ENCODE data around the gene VWA2.

Gene VWA2

GRCh38 chr10:114276671-114277070, 37.6 kb downstream of the VWA2 start:
- no peak for DNase-seq (ENCODE audit: low read depth)

- no peak for DNase-seq (ENCODE audit: low read depth)
Observed at GRCh38 chr10:114278140-114278883, 39.3 kb downstream of the VWA2 start.

GRCh38 chr10:114278884-114279191, 39.8 kb downstream of the VWA2 start:
- DNase-seq (ENCODE audit: low read depth) = no peak

- no peak for DNase-seq (ENCODE audit: low read depth)
Observed at GRCh38 chr10:114279289-114279688, 40.2 kb downstream of the VWA2 start.

GRCh38 chr10:114279901-114280644, 41.0 kb downstream of the VWA2 start:
- DNase-seq (ENCODE audit: low read depth) = no peak

GRCh38 chr10:114281006-114281405, 42.0 kb downstream of the VWA2 start:
- no peak for DNase-seq (ENCODE audit: low read depth)

- no peak for DNase-seq (ENCODE audit: low read depth)
Observed at GRCh38 chr10:114281461-114281860, 42.4 kb downstream of the VWA2 start.

- no peak for DNase-seq (ENCODE audit: low read depth)
Observed at GRCh38 chr10:114282526-114282925, 43.5 kb downstream of the VWA2 start.

GRCh38 chr10:114283091-114283490, 44.0 kb downstream of the VWA2 start:
- no peak for DNase-seq (ENCODE audit: low read depth)

GRCh38 chr10:114283535-114284234, 44.6 kb downstream of the VWA2 start:
- no peak for DNase-seq (ENCODE audit: low read depth)

GRCh38 chr10:114284346-114285071, 45.5 kb downstream of the VWA2 start:
- DNase-seq (ENCODE audit: low read depth) = no peak

GRCh38 chr10:114285961-114286441, 46.9 kb downstream of the VWA2 start:
- DNase-seq (ENCODE audit: low read depth) = no peak

- no peak for DNase-seq (ENCODE audit: low read depth)
Observed at GRCh38 chr10:114286921-114287320, 47.9 kb downstream of the VWA2 start.

- DNase-seq (ENCODE audit: low read depth) = no peak
Observed at GRCh38 chr10:114288424-114289095, 49.5 kb downstream of the VWA2 start.

GRCh38 chr10:114289096-114289436, 50.0 kb downstream of the VWA2 start:
- no peak for DNase-seq (ENCODE audit: low read depth)

- no peak for DNase-seq (ENCODE audit: low read depth)
Observed at GRCh38 chr10:114290038-114290437, 51.0 kb downstream of the VWA2 start.

- DNase-seq (ENCODE audit: low read depth) = no peak
Observed at GRCh38 chr10:114291076-114291475, 52.0 kb downstream of the VWA2 start.

- DNase-seq (ENCODE audit: low read depth) = no peak
Observed at GRCh38 chr10:114291516-114291915, 52.5 kb downstream of the VWA2 start.

GRCh38 chr10:114293075-114293474, 54.0 kb downstream of the VWA2 start:
- no peak for DNase-seq (ENCODE audit: low read depth)

GRCh38 chr10:114294549-114294948, 55.5 kb downstream of the VWA2 start:
- DNase-seq (ENCODE audit: low read depth) = no peak

- no peak for DNase-seq (ENCODE audit: low read depth)
Observed at GRCh38 chr10:114295393-114295792, 56.3 kb downstream of the VWA2 start.
